Type B pancreatic cell (in vitro differentiated cells): ENCODE data around the gene PRELP. TPM values are rescaled to one million over a fixed set of nuclear protein-coding genes. Genes with fewer than 3 reads are reported as not detected.
"Not testable (repeated sequence)": the region's sequence is repeated elsewhere in the genome, so short reads cannot be mapped to it uniquely, and the experiment has no call there.

Source experiments
- DNase-seq: peaks from one replicate; pipeline ENCODE4 v3.0.0; 2021; ENCODE audit warnings: mixed read lengths; ENCODE audit not compliant: unreplicated experiment; ENCODE audit errors: extremely low spot score
- H3K27ac Mint-ChIP-seq: 2 replicates; pipeline ENCODE4 v1.8.0; 2021; ENCODE audit warnings: mild to moderate bottlenecking, mixed read lengths
- H3K27me3 Mint-ChIP-seq: 2 replicates; pipeline ENCODE4 v1.8.0; 2021; ENCODE audit warnings: mixed read lengths
- H3K36me3 Mint-ChIP-seq: 2 replicates; pipeline ENCODE4 v1.8.0; 2021; ENCODE audit warnings: mixed read lengths
- H3K4me1 Mint-ChIP-seq: one replicate; pipeline ENCODE4 v1.8.0; 2021; ENCODE audit warnings: mixed read lengths; ENCODE audit not compliant: unreplicated experiment
- H3K4me3 Mint-ChIP-seq: 2 replicates; pipeline ENCODE4 v1.8.0; 2021; ENCODE audit warnings: mild to moderate bottlenecking, mixed read lengths
- H3K9me3 Mint-ChIP-seq: 2 replicates; pipeline ENCODE4 v1.8.0; 2021; ENCODE audit warnings: mixed read lengths
- CTCF ChIP-seq: fragments of 200-600 bp; sonication (generic); conservative IDR thresholded peaks from 2 replicates; pipeline ENCODE4 v1.5.0; 2021; ENCODE audit warnings: antibody characterized with exemption, mild to moderate bottlenecking
- total RNA-seq: library from RNA; stranded (reverse); gene quantifications from 2 replicates; pipeline ENCODE4 v1.2.1, GENCODE V29; 2021; ENCODE audit warnings: low replicate concordance

The PRELP gene
- total RNA-seq, 1 donor from 2014 or later = 1.1 TPM

GRCh38 chr1:203465146-203465798 lies 10.3 kb upstream of the PRELP start:
- peaks cover 40% of the 10 kb centered on the region for H3K4me1 Mint-ChIP-seq
- H3K9me3 Mint-ChIP-seq = no peaks in the 10 kb centered on the region
- H3K36me3 Mint-ChIP-seq = no peaks in the 10 kb centered on the region
- no peak for TF ChIP-seq CTCF
- no peak for DNase-seq
- H3K27ac Mint-ChIP-seq = peak overlapping the region; percentile 27
- H3K4me3 Mint-ChIP-seq = no peak overlapping the region
- peaks cover 17% of the 10 kb centered on the region for H3K27me3 Mint-ChIP-seq

- DNase-seq = no peak
- Mint-ChIP-seq H3K36me3 (no peaks in the 10 kb centered on the region), H3K27ac (peak overlapping the region; percentile 27), H3K27me3 (peaks cover 17% of the 10 kb centered on the region), H3K9me3 (no peaks in the 10 kb centered on the region), H3K4me1 (peaks cover 43% of the 10 kb centered on the region), H3K4me3 (no peak overlapping the region)
- TF ChIP-seq CTCF = no peak
These were observed 9.7 kb upstream of the PRELP start for GRCh38 chr1:203465948-203466347.

- not testable (repeated sequence) for DNase-seq, H3K9me3 Mint-ChIP-seq, H3K4me3 Mint-ChIP-seq, H3K27ac Mint-ChIP-seq, H3K36me3 Mint-ChIP-seq
- Mint-ChIP-seq H3K27me3 (peaks cover 14% of the 10 kb centered on the region), H3K4me1 (peaks cover 39% of the 10 kb centered on the region)
These were observed 8.6 kb upstream of the PRELP start for GRCh38 chr1:203466906-203467549.

- Mint-ChIP-seq H3K27ac (no peak overlapping the region), H3K4me3 (no peak overlapping the region), H3K4me1 (peaks cover 42% of the 10 kb centered on the region), H3K9me3 (no peaks in the 10 kb centered on the region), H3K27me3 (peaks cover 14% of the 10 kb centered on the region), H3K36me3 (no peaks in the 10 kb centered on the region)
- no peak for DNase-seq
- TF ChIP-seq CTCF = no peak
These were observed 8.1 kb upstream of the PRELP start for GRCh38 chr1:203467550-203467921.

GRCh38 chr1:203468326-203468725 lies 7.3 kb upstream of the PRELP start:
- H3K27me3 Mint-ChIP-seq = peaks cover 13% of the 10 kb centered on the region
- no peak for TF ChIP-seq CTCF
- no peak for DNase-seq
- H3K9me3 Mint-ChIP-seq = no peaks in the 10 kb centered on the region
- no peaks in the 10 kb centered on the region for H3K36me3 Mint-ChIP-seq
- H3K27ac Mint-ChIP-seq = no peak overlapping the region
- no peak overlapping the region for H3K4me3 Mint-ChIP-seq
- H3K4me1 Mint-ChIP-seq = peaks cover 44% of the 10 kb centered on the region

GRCh38 chr1:203470240-203470639 lies 5.4 kb upstream of the PRELP start:
- Mint-ChIP-seq H3K27ac (no peak overlapping the region), H3K27me3 (peaks cover 7% of the 10 kb centered on the region), H3K4me1 (peaks cover 39% of the 10 kb centered on the region), H3K36me3 (no peaks in the 10 kb centered on the region), H3K4me3 (no peak overlapping the region), H3K9me3 (no peaks in the 10 kb centered on the region)
- no peak for DNase-seq
- no peak for TF ChIP-seq CTCF
